Peyer's patch (tissue), 4 donors: ENCODE measurements around the gene ANXA10. TPM values are rescaled to one million over a fixed set of nuclear protein-coding genes. Genes with fewer than 3 reads are reported as not detected.

ENCODE experiments used
- DNase-seq, 3 donors: peaks; one replicate each; pipeline ENCODE4 v3.0.0-alpha.2; 2017 to 2019
- H3K27ac ChIP-seq, 4 donors: fragments of 200-600 bp; sonication (generic); one replicate each; pipeline ENCODE4 v1.5.1; 2016 to 2019
- H3K27me3 ChIP-seq, 2 donors: fragments of 200-600 bp; sonication (generic); one replicate each; pipeline ENCODE4 v1.5.1; 2019
- H3K36me3 ChIP-seq, 3 donors: fragments of 200-600 bp; sonication (generic); one replicate each; pipeline ENCODE4 v1.5.1; 2016 to 2019
- H3K4me1 ChIP-seq, 4 donors: fragments of 200-600 bp; sonication (generic); one replicate each; pipeline ENCODE4 v1.5.1; 2016 to 2019
- H3K4me3 ChIP-seq, 4 donors: fragments of 200-600 bp; sonication (generic); 1 replicate in 3 of 4; 2 replicates in 1 of 4; pipeline ENCODE4 v1.5.1; 2016 to 2019; ENCODE audit warnings: mild to moderate bottlenecking in 1 of 4
- H3K9me3 ChIP-seq, 4 donors: fragments of 200-600 bp; sonication (generic); one replicate each; pipeline ENCODE4 v1.5.1; 2016 to 2019; ENCODE audit warnings: mild to moderate bottlenecking in 1 of 4
- POLR2A ChIP-seq, 2 donors: fragments of 450-650 bp; IDR thresholded peaks; one replicate each; pipeline ENCODE4 v1.5.1; 2017; ENCODE audit warnings: antibody characterized with exemption in 2 of 2, mild to moderate bottlenecking in 2 of 2, moderate library complexity in 2 of 2
- total RNA-seq, 4 donors: library from RNA; depleted of rRNA; stranded (reverse); fragments of >200 nt; gene quantifications; one replicate each; pipeline ENCODE4 v1.1.0, GENCODE V29; 2016
- TF ChIP-seq, protein P1 (sequence below), 6 experiments: fragments of 450-650 bp in 4 of 6; fragments of 200-600 bp in 2 of 6; sonication (generic) in 1 of 6; IDR thresholded peaks; one replicate each; pipeline ENCODE4 v1.5.1; 2017 to 2019; ENCODE audit warnings: antibody characterized with exemption in 6 of 6, mild to moderate bottlenecking in 3 of 6, moderate library complexity in 1 of 6

ANXA10 gene
- total RNA-seq, 4 donors from 2014 or later = not detected

DNA sequence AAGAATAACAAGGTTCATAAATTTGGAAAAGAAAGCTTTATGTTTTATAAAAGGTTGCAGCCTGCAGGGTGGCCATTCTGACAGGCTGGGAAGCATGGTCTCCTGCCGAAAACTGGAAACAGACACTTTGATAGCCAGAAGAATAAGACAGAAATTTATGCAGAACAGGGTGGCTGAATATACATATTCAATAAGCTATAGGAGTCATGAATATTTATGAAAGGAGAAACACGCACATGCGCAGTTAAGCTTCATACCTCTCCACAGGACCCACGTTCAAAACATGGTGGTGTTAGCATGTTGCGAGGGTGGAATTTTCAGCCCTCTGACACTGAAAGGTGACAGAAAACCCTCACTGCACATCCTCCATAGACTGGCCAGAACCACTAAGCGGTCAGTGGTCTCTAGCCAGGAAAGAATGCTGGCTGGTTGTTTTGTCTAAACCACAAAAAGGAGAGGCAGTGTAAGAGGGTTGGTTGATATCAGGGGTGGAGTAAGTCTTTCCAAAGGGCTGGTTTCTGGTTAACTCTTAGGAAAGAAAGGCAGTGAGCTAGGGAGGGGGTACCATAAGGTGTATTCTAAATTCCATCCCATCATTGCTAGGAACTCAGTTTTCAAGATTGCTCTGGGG is 58.2 kb downstream of the ANXA10 start:
- TF ChIP-seq, protein P1, sequence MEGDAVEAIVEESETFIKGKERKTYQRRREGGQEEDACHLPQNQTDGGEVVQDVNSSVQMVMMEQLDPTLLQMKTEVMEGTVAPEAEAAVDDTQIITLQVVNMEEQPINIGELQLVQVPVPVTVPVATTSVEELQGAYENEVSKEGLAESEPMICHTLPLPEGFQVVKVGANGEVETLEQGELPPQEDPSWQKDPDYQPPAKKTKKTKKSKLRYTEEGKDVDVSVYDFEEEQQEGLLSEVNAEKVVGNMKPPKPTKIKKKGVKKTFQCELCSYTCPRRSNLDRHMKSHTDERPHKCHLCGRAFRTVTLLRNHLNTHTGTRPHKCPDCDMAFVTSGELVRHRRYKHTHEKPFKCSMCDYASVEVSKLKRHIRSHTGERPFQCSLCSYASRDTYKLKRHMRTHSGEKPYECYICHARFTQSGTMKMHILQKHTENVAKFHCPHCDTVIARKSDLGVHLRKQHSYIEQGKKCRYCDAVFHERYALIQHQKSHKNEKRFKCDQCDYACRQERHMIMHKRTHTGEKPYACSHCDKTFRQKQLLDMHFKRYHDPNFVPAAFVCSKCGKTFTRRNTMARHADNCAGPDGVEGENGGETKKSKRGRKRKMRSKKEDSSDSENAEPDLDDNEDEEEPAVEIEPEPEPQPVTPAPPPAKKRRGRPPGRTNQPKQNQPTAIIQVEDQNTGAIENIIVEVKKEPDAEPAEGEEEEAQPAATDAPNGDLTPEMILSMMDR (IDR thresholded peaks at IDR 0.05) = no peak
- TF ChIP-seq POLR2A (IDR thresholded peaks at IDR 0.05) = no peak
- H3K4me3 ChIP-seq = no peak overlapping the region
- no peaks in the 10 kb centered on the region for H3K4me1 ChIP-seq

DNA sequence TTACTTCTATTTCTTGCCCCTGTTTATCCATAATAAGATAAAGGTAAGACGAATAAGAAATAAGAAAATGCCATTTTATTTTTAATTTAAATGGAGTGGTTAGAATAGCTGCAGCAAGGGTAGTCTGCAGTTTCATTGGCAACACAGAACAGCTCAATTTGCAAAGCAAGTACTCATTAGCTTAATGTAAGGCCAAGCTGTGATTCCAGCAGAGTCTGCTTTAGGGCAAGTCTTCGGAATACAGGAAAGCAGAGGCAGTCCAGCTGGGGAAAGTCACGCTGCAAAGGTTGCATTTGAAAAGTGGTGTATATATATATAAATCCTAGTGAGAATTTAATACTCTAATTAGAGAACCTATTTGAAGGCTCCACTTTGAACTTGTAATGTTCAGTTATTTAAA is 59.0 kb downstream of the ANXA10 start:
- DNase-seq = no peak
- Histone ChIP-seq H3K4me3 (no peak overlapping the region), H3K36me3 (no peaks in the 10 kb centered on the region), H3K27me3 (no peaks in the 10 kb centered on the region), H3K4me1 (no peaks in the 10 kb centered on the region), H3K9me3 (no peaks in the 10 kb centered on the region), H3K27ac (no peak overlapping the region)
- TF ChIP-seq, protein P1 (IDR thresholded peaks at IDR 0.05) = no peak
- no peak for TF ChIP-seq POLR2A (IDR thresholded peaks at IDR 0.05)

More for the DNA sequence above, 58.2 kb downstream of the ANXA10 start:
- no peak for DNase-seq
- H3K27me3 ChIP-seq = no peaks in the 10 kb centered on the region
- no peaks in the 10 kb centered on the region for H3K9me3 ChIP-seq
- no peak overlapping the region for H3K27ac ChIP-seq
- no peaks in the 10 kb centered on the region for H3K36me3 ChIP-seq

DNA sequence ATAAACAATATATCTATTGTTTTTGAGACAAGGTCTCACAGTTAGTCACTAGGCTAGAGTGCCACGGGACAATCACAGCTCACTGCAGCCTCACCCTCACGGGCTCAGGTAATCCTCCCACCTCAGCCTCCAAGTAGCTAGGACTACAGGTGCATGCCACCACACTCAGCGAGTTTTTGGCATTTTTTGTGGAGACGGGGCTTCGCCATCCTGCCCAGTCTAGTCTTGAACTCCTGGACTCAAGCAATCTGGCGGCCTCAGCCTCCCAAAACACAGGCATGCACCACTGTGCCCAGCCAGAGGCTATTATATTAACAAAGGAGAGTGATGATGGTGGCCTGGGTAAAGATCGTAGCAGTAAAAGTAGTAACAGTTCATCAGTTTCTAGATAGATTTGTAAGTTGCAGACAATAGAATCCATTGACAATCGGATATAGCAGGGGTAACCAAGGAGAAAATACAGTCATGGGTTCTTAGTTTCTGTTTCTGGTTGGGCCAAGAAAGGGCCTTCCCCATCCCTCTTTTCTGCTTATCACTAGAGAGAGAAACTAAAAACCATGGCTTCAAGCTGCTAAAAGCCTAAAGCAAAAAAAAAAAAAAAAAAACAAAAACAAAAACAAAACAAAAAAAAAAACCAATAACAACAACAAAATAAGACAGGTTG is 60.6 kb downstream of the ANXA10 start:
- no peaks in the 10 kb centered on the region for H3K27me3 ChIP-seq
- H3K36me3 ChIP-seq = no peaks in the 10 kb centered on the region
- H3K27ac ChIP-seq = no peak overlapping the region
- no peaks in the 10 kb centered on the region for H3K4me1 ChIP-seq
- TF ChIP-seq, protein P1 (IDR thresholded peaks at IDR 0.05) = no peak
- TF ChIP-seq POLR2A (IDR thresholded peaks at IDR 0.05) = no peak
- H3K9me3 ChIP-seq = no peaks in the 10 kb centered on the region
- no peak overlapping the region for H3K4me3 ChIP-seq
- DNase-seq = no peak

DNA sequence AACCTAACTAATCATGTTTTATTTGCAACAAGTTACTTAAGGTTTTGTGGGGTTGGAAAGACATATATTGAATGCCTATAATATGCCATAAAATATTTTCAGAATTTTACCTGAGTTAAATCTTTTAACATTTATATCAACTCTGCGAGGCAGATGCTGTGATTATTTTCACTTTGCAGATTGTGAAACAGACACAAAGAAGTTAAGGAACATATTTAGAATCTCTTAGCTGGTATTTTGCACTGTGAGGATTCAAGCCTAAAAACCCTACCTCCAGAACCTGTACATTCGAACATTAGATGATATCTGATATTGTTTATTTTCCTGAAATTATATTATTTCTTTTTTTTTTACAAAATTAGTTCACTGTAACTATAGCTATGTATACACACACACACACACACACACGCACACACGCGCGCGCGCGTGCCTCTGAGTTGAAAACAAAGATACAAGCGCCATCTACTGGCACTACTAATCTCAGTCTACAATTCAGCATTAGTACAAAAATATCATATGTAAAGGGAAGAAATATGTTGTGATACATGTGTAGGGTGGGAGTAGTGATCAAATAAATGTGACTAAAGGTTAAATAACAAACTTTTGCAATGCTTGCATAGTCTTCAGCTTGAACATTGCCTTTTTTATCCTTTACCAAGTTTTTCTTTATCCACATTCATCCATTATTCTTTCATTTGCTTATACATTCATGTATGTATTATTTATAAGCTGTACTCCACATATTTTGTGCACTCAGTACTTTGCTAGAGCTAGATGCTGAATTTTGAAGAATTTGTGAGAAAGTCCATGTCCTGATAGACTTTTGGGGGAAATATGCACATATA is 61.5 kb downstream of the ANXA10 start:
- Histone ChIP-seq H3K9me3 (no peaks in the 10 kb centered on the region), H3K4me1 (no peaks in the 10 kb centered on the region), H3K27ac (no peak overlapping the region), H3K36me3 (no peaks in the 10 kb centered on the region), H3K27me3 (no peaks in the 10 kb centered on the region), H3K4me3 (peak overlapping the region in 2 of 4 donors; percentile 5 to 35)
- peak; percentile 43 to 82 (median 69) for DNase-seq
- no peak for TF ChIP-seq POLR2A (IDR thresholded peaks at IDR 0.05)
- TF ChIP-seq, protein P1 (IDR thresholded peaks at IDR 0.05) = peak in 4 of 6 experiments; percentile 49 to 62 (median 52)

DNA sequence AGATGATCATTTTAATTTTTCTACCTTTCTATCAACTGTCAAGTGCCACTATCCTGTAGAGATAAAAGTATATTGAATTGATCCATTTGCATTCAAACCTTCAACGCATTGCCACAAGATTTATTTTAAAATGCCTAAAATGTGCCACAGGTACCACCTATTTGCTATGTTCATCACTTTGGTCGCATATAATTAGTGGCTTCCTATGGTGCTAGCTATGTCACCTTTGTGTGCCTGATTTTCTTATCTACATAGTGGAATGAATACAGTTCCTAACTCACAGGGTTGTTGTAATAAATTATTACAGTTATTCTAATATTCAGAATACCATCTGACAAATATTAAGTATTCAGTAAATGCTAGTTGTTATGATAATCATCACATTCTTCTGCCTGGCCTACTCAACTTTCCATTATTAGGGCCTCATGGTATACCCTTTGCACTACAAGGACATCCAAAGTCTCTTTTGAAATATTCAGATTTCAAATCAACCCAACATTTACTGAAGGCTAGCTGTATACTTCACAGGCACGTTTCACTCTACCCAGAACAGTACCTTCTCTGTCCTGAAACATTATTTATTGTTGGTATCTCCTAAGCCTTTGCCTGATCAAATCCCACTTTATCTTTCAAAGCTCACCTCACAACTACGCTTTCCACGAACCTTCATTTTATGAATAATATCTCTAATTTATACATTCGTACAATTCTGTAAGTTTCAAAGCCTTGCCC is 62.4 kb downstream of the ANXA10 start:
- no peak for DNase-seq
- no peak overlapping the region for H3K4me3 ChIP-seq
- H3K4me1 ChIP-seq = no peaks in the 10 kb centered on the region
- no peaks in the 10 kb centered on the region for H3K36me3 ChIP-seq
- no peak for TF ChIP-seq POLR2A (IDR thresholded peaks at IDR 0.05)
- H3K27ac ChIP-seq = no peak overlapping the region
- no peaks in the 10 kb centered on the region for H3K27me3 ChIP-seq
- H3K9me3 ChIP-seq = no peaks in the 10 kb centered on the region
